GM12891 (cell line): ENCODE measurements around the gene GPATCH2.

Experiments
- POLR2A ChIP-seq: IDR thresholded peaks from 2 replicates; pipeline ENCODE4 v1.6.1; 2011; ENCODE audit warnings: low read depth, low read length, control low read depth
- POLR2AphosphoS5 ChIP-seq: IDR thresholded peaks from 2 replicates; pipeline ENCODE4 v1.6.1; 2011; ENCODE audit warnings: low read depth, low read length, control low read depth
- POU2F2 ChIP-seq: IDR thresholded peaks from 2 replicates; pipeline ENCODE4 v1.6.1; 2011; ENCODE audit warnings: low read depth, mild to moderate bottlenecking, control low read depth, low read length, moderate library complexity
- SPI1 ChIP-seq: IDR thresholded peaks from 2 replicates; pipeline ENCODE4 v1.6.1; 2011; ENCODE audit warnings: low read depth, low read length, control low read depth

DNA sequence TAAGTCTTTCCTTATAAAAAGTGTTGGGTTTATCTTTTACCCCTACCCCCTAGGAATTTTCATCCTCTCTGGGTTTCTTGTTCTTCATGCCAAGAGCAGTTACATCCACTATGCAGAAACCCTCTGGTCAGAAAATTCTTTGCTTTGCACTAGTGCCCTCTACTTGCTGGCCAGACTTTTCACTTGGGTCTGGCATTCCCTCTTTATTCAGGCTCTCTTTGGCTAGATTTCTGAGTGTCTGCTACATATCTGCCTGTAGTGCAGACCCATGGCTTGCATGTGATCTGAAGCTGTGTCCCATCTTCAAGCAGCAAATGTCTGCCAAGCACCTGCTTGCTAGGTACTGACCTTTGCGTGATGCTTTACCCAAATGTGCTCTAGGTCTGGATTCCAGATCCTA is 237.0 kb downstream of the GPATCH2 start:
- TF ChIP-seq POLR2A (no peak), POU2F2 (no peak), SPI1 (no peak), POLR2AphosphoS5 (no peak)
